ENCODE data around the gene ATP10A.

DNA sequence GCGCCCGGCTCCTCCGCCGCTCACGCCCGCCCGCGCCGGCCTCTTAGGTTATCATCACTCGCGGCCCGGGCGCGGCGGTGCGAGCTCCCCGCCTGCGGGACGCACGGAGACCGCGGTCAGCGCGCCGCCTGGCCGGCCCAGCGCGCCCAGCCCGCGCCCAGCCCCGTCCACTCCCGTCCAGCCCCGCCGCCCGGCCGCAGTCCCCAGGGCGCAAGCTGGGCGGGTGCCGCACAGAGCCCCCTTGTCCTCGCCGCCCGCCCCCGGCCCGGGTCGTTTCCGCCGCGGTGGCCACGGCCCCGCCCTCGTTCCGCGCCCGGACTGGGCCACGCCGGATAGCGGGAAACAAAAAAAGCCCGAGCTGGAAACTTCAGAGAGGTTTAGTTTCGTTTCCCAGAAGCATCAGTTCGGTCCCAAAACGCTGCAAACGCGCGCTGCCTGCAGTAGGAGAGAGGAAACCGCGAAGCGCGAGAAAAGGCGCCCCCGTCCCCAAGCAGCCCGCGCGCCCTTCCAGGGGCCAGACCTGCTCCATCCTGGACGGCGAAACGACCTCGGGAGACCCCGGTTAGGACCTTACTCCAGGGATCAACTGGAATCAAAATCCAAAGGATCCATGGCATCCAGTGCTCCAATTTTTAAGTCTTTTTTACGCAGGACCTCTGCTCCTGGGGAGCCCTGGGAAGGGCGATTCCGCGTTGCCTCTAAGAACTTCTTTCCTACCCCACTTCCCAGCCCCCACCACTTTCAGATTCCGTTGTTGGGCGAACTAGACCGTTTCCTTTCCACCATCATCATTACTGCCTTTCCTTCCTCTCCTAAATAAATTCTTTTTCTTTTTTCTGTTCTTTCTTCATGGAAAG, at the start of gene ATP10A:
- TF ChIP-seq POLR2AphosphoS5 (IDR thresholded peaks at IDR 0.05) = no peak
- TF ChIP-seq, protein P1, sequence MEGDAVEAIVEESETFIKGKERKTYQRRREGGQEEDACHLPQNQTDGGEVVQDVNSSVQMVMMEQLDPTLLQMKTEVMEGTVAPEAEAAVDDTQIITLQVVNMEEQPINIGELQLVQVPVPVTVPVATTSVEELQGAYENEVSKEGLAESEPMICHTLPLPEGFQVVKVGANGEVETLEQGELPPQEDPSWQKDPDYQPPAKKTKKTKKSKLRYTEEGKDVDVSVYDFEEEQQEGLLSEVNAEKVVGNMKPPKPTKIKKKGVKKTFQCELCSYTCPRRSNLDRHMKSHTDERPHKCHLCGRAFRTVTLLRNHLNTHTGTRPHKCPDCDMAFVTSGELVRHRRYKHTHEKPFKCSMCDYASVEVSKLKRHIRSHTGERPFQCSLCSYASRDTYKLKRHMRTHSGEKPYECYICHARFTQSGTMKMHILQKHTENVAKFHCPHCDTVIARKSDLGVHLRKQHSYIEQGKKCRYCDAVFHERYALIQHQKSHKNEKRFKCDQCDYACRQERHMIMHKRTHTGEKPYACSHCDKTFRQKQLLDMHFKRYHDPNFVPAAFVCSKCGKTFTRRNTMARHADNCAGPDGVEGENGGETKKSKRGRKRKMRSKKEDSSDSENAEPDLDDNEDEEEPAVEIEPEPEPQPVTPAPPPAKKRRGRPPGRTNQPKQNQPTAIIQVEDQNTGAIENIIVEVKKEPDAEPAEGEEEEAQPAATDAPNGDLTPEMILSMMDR (IDR thresholded peaks at IDR 0.05) = no peak
- TF ChIP-seq POLR2A (IDR thresholded peaks at IDR 0.05) = no peak
- no peak for TF ChIP-seq EP300 (IDR thresholded peaks at IDR 0.05)
